ENCODE measurements around the gene FRMD6.
A peak's percentile ranks its signal among the peaks of the same experiment; 100 is the strongest.

The FRMD6 gene

DNA sequence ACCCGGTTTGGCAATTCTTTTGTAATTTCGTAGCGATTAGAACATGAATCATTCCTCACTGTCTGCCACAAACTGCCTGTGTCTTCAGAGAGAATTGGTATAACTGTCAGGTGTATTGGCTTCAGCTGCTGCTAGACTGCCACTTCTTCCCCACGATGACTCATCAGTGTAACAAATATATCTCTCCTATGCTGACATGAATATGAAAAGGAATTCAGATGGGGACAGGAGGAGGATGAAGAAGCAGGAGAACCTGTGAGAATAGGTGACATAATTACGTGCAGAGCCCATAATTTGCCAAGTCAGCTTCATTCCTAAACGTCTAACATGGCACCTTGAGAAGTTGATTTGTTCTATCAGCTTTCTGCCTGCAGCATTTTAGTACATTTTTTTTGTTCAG is 64.9 kb downstream of the FRMD6 start:
- ATAC-seq, result peak; percentile 30; the same call in 1 of the 3 replicates
- TF ChIP-seq CREB5 (CRISPR knock-in tag; IDR thresholded peaks at IDR 0.05; ENCODE audit: low read depth), result no peak
- no peak for TF ChIP-seq ZC3H10 (CRISPR knock-in tag; IDR thresholded peaks at IDR 0.05)
- TF ChIP-seq ZFP30 (CRISPR knock-in tag; IDR thresholded peaks at IDR 0.05), result no peak
- no peak for TF ChIP-seq OSR1 (CRISPR knock-in tag; IDR thresholded peaks at IDR 0.05)
- no peak for TF ChIP-seq CSDC2 (CRISPR knock-in tag; IDR thresholded peaks at IDR 0.05)
- no peak for TF ChIP-seq BACH2 (CRISPR knock-in tag; IDR thresholded peaks at IDR 0.05; ENCODE audit: borderline replicate concordance)
- TF ChIP-seq, protein P1, sequence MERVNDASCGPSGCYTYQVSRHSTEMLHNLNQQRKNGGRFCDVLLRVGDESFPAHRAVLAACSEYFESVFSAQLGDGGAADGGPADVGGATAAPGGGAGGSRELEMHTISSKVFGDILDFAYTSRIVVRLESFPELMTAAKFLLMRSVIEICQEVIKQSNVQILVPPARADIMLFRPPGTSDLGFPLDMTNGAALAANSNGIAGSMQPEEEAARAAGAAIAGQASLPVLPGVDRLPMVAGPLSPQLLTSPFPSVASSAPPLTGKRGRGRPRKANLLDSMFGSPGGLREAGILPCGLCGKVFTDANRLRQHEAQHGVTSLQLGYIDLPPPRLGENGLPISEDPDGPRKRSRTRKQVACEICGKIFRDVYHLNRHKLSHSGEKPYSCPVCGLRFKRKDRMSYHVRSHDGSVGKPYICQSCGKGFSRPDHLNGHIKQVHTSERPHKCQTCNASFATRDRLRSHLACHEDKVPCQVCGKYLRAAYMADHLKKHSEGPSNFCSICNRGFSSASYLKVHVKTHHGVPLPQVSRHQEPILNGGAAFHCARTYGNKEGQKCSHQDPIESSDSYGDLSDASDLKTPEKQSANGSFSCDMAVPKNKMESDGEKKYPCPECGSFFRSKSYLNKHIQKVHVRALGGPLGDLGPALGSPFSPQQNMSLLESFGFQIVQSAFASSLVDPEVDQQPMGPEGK (CRISPR knock-in tag; IDR thresholded peaks at IDR 0.05; ENCODE audit: borderline replicate concordance), result no peak
- TF ChIP-seq, protein P2, sequence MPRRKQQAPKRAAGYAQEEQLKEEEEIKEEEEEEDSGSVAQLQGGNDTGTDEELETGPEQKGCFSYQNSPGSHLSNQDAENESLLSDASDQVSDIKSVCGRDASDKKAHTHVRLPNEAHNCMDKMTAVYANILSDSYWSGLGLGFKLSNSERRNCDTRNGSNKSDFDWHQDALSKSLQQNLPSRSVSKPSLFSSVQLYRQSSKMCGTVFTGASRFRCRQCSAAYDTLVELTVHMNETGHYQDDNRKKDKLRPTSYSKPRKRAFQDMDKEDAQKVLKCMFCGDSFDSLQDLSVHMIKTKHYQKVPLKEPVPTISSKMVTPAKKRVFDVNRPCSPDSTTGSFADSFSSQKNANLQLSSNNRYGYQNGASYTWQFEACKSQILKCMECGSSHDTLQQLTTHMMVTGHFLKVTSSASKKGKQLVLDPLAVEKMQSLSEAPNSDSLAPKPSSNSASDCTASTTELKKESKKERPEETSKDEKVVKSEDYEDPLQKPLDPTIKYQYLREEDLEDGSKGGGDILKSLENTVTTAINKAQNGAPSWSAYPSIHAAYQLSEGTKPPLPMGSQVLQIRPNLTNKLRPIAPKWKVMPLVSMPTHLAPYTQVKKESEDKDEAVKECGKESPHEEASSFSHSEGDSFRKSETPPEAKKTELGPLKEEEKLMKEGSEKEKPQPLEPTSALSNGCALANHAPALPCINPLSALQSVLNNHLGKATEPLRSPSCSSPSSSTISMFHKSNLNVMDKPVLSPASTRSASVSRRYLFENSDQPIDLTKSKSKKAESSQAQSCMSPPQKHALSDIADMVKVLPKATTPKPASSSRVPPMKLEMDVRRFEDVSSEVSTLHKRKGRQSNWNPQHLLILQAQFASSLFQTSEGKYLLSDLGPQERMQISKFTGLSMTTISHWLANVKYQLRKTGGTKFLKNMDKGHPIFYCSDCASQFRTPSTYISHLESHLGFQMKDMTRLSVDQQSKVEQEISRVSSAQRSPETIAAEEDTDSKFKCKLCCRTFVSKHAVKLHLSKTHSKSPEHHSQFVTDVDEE (CRISPR knock-in tag; IDR thresholded peaks at IDR 0.05), result no peak
- TF ChIP-seq ISL1 (CRISPR knock-in tag; IDR thresholded peaks at IDR 0.05), result no peak
- no peak for TF ChIP-seq TCF4 (CRISPR knock-in tag; IDR thresholded peaks at IDR 0.05; ENCODE audit: borderline replicate concordance)

- TF ChIP-seq GLIS3 (CRISPR knock-in tag; IDR thresholded peaks at IDR 0.05), result no peak
- no peak for TF ChIP-seq ZNF70 (CRISPR knock-in tag; IDR thresholded peaks at IDR 0.05)
- ATAC-seq, result no peak
Observed at GRCh38 chr14:51717766-51718165, 66.1 kb downstream of the FRMD6 start.

GRCh38 chr14:51719955-51720354 is 68.2 kb downstream of the FRMD6 start:
- TF ChIP-seq CSDC2 (CRISPR knock-in tag; IDR thresholded peaks at IDR 0.05) (no peak), ZNF8 (CRISPR knock-in tag; IDR thresholded peaks at IDR 0.05) (no peak), PPARA (CRISPR knock-in tag; IDR thresholded peaks at IDR 0.05; ENCODE audit: borderline replicate concordance) (no peak), ISL1 (CRISPR knock-in tag; IDR thresholded peaks at IDR 0.05) (no peak)
- TF ChIP-seq, protein P2 (CRISPR knock-in tag; IDR thresholded peaks at IDR 0.05), result no peak
- no peak for ATAC-seq

GRCh38 chr14:51723990-51724389 is 72.3 kb downstream of the FRMD6 start:
- ATAC-seq, result no peak
- TF ChIP-seq SNAI2 (CRISPR knock-in tag; IDR thresholded peaks at IDR 0.05) (no peak), GLIS3 (CRISPR knock-in tag; IDR thresholded peaks at IDR 0.05) (no peak), ARNTL (CRISPR knock-in tag; IDR thresholded peaks at IDR 0.05; ENCODE audit: borderline replicate concordance, low read depth) (no peak), RARB (CRISPR knock-in tag; IDR thresholded peaks at IDR 0.05) (no peak), ZC3H10 (CRISPR knock-in tag; IDR thresholded peaks at IDR 0.05) (no peak), ZNF8 (CRISPR knock-in tag; IDR thresholded peaks at IDR 0.05) (no peak), ISL1 (CRISPR knock-in tag; IDR thresholded peaks at IDR 0.05) (no peak), CREB5 (CRISPR knock-in tag; IDR thresholded peaks at IDR 0.05; ENCODE audit: low read depth) (no peak), BACH2 (CRISPR knock-in tag; IDR thresholded peaks at IDR 0.05; ENCODE audit: borderline replicate concordance) (no peak), POU6F1 (CRISPR knock-in tag; IDR thresholded peaks at IDR 0.05; ENCODE audit: borderline replicate concordance, low read depth) (no peak), ESRRG (CRISPR knock-in tag; IDR thresholded peaks at IDR 0.05) (no peak), PPARA (CRISPR knock-in tag; IDR thresholded peaks at IDR 0.05; ENCODE audit: borderline replicate concordance) (no peak), OSR1 (CRISPR knock-in tag; IDR thresholded peaks at IDR 0.05) (no peak), ZNF565 (CRISPR knock-in tag; conservative IDR thresholded peaks at IDR 0.05; ENCODE audit: low read depth) (no peak), ZNF70 (CRISPR knock-in tag; IDR thresholded peaks at IDR 0.05) (no peak)
- TF ChIP-seq, protein P1 (CRISPR knock-in tag; IDR thresholded peaks at IDR 0.05; ENCODE audit: borderline replicate concordance), result no peak

All from SK-N-SH treated with all-trans-retinoic acid at 6 μM for 48 hours (cell line).